ENCODE data around the gene PCBP3.
A peak's percentile ranks its signal among the peaks of the same experiment; 100 is the strongest.

The PCBP3 gene

DNA sequence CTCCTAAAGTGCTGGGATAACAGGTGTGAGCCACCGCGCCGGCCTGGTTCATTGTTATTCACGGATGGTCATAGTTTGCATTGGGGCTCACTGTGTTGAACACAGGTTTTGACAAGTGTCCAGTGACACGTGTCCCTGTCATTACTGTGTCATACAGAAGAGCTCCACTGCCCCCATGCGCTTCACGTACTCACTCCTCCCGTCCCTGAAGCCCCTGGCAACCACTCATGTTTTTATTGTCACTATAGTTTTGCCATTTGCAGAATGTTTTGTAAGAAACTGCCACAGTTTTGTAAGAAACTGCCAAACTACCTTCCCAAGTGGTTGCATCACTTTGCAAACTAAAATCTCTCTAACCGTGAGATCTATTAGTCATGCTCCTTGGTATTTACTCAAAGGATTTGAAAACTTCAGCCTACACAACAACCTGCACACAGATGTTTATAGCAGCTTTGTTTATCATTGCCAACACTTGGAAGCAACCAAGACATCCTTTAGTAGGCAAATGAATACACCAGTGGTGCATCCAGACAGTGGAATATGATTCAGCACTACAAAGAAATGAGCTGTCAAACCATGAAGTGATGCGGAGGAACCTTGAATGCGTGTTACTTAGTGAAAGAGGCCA, 174.9 kb downstream of the PCBP3 start:
- no peak for TF ChIP-seq TAF1 (IDR thresholded peaks at IDR 0.05; ENCODE audit: borderline replicate concordance, low read depth, low read length)
- no peak for TF ChIP-seq POLR2A (IDR thresholded peaks at IDR 0.05; ENCODE audit: low read depth, low read length)
- no peak for TF ChIP-seq POLR2AphosphoS5 (IDR thresholded peaks at IDR 0.05; ENCODE audit: low read depth, low read length)
- FAIRE-seq: peak; percentile 27
- no peak for DNase-seq (ENCODE audit: insufficient read length)

- DNase-seq (ENCODE audit: insufficient read length) (no peak), FAIRE-seq (peak; percentile 78)
- TF ChIP-seq TAF1 (IDR thresholded peaks at IDR 0.05; ENCODE audit: borderline replicate concordance, low read depth, low read length) (no peak), POLR2AphosphoS5 (IDR thresholded peaks at IDR 0.05; ENCODE audit: low read depth, low read length) (no peak), POLR2A (IDR thresholded peaks at IDR 0.05; ENCODE audit: low read depth, low read length) (no peak)
Observed at GRCh38 chr21:45818904-45819285, 175.4 kb downstream of the PCBP3 start.

- FAIRE-seq: peak; percentile 38
- DNase-seq (ENCODE audit: insufficient read length): no peak
- TF ChIP-seq POLR2AphosphoS5 (IDR thresholded peaks at IDR 0.05; ENCODE audit: low read depth, low read length): no peak
- TF ChIP-seq TAF1 (IDR thresholded peaks at IDR 0.05; ENCODE audit: borderline replicate concordance, low read depth, low read length): no peak
- no peak for TF ChIP-seq POLR2A (IDR thresholded peaks at IDR 0.05; ENCODE audit: low read depth, low read length)
Observed at GRCh38 chr21:45819478-45820170, 176.1 kb downstream of the PCBP3 start.

DNA sequence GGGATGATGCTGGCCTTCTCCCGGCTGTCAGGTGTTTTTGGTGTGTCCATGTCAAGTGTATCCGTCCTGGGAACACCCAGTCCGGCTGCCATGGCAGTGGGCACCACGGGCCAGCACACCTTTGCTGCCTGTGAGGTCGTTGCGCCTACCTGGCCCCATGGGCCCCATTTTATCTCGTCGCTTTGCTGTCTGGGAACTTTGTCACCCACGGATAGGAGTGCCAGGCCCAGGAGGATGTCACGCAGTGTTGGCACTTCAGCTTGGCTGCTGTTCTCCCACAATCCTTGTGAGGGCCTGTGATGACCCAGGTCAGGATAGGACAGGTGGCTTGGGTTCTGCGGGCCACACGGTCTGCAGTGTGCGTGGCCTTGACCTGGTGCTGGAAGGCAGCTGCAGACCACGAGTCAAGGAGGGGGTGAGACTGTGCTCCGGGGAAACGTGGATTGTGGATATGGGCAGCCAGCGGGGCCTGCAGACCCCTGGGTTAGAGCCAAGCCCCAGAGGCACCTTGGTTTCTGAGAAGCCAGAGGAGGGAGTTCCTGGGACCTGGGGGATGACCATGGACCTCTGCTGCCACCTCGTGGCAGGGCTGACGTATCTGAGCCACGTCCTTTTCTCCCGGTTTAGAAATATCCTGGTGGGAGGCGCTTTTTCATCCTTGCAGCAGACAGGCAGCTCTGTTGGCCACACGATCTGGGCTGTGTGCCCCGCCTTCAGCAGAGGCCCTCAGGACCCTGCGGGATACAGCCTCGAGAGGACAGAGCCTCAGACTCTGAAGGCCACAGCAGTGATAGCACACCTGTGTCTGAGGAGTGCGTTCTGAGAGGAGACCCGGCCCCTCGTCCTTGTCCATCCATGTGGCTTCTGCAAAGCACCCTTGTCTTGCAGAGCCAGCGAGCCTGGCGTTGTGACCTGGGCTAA, 176.9 kb downstream of the PCBP3 start:
- FAIRE-seq (peak; percentile 88), DNase-seq (ENCODE audit: insufficient read length) (peak; percentile 88)
- TF ChIP-seq TAF1 (IDR thresholded peaks at IDR 0.05; ENCODE audit: borderline replicate concordance, low read depth, low read length) (no peak), POLR2A (IDR thresholded peaks at IDR 0.05; ENCODE audit: low read depth, low read length) (no peak), POLR2AphosphoS5 (IDR thresholded peaks at IDR 0.05; ENCODE audit: low read depth, low read length) (no peak)

DNA sequence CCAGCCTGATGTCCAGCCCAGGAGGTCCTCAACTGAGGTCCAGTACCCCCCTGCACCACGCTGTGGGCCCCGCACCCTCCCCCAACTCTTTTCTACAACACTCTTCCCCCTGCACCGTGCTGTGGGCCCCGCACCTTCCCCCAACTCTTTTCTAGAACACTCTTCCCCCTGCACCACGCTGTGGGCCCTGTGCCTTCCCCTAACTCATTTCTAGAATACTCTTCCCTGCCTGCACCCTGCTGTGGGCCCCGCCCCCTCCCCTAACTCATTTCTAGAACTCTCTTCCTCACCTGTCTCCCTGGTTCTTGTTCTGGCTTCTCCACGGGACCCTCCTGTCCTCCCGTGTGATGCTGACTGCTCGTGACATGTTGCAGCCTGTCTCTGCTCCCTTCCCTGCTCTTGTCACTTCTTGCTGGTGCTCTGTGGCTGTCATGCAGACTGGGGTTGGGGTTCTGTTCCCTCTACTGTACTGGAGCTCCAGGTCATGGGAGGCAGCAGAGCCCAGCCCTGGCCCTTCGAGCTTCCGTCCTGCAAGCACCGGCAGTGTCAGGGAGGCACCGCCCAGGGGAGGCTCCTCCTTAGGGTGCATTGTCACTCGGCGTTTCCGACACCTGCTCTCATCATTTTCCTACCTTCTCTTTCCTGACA, 177.9 kb downstream of the PCBP3 start:
- FAIRE-seq (no peak), DNase-seq (ENCODE audit: insufficient read length) (no peak)
- TF ChIP-seq TAF1 (IDR thresholded peaks at IDR 0.05; ENCODE audit: borderline replicate concordance, low read depth, low read length) (no peak), POLR2A (IDR thresholded peaks at IDR 0.05; ENCODE audit: low read depth, low read length) (no peak), POLR2AphosphoS5 (IDR thresholded peaks at IDR 0.05; ENCODE audit: low read depth, low read length) (no peak)

GRCh38 chr21:45821998-45822397, 178.5 kb downstream of the PCBP3 start:
- DNase-seq (ENCODE audit: insufficient read length) (no peak), FAIRE-seq (no peak)
- no peak for TF ChIP-seq POLR2AphosphoS5 (IDR thresholded peaks at IDR 0.05; ENCODE audit: low read depth, low read length)
- TF ChIP-seq POLR2A (IDR thresholded peaks at IDR 0.05; ENCODE audit: low read depth, low read length): no peak
- TF ChIP-seq TAF1 (IDR thresholded peaks at IDR 0.05; ENCODE audit: borderline replicate concordance, low read depth, low read length): no peak

GRCh38 chr21:45822429-45823099, 179.0 kb downstream of the PCBP3 start:
- DNase-seq (ENCODE audit: insufficient read length) (no peak), FAIRE-seq (no peak)
- TF ChIP-seq POLR2AphosphoS5 (IDR thresholded peaks at IDR 0.05; ENCODE audit: low read depth, low read length) (no peak), POLR2A (IDR thresholded peaks at IDR 0.05; ENCODE audit: low read depth, low read length) (no peak), TAF1 (IDR thresholded peaks at IDR 0.05; ENCODE audit: borderline replicate concordance, low read depth, low read length) (no peak)

GRCh38 chr21:45823100-45823681, 179.7 kb downstream of the PCBP3 start:
- DNase-seq (ENCODE audit: insufficient read length) (no peak), FAIRE-seq (no peak)
- no peak for TF ChIP-seq TAF1 (IDR thresholded peaks at IDR 0.05; ENCODE audit: borderline replicate concordance, low read depth, low read length)
- TF ChIP-seq POLR2AphosphoS5 (IDR thresholded peaks at IDR 0.05; ENCODE audit: low read depth, low read length): no peak
- TF ChIP-seq POLR2A (IDR thresholded peaks at IDR 0.05; ENCODE audit: low read depth, low read length): no peak

DNA sequence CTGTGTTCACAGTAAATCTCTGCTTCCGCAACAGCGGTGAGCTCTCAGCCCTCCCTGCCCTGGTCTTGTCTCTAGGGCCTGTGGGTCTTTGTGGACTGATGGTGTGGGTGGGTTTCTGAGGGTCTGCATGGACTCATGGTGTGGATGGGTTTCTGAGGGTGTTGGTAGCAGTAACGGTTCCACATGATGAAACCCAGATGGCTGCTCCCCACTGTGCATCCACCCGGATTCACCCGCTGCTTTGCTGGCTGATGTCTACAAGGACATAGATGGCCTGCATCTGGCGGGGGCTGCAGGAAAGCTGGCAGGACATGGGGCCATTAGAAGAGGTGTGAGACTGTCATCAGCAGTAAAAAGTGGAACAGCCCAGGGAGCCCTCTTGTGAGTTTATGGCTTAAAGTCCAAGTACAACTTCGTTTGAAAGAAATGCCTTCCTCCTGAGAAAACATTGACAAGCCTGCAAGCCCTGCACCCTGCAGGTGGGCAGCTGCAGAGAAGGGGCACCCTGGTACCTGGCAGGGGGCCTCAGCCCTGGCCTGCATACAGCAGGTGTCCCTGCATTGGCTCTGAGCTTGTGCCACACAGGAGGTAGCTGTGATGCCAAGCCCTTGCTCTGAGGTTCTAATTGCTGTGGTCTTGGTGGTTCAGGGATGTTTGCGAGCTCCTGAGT, 181.2 kb downstream of the PCBP3 start:
- DNase-seq (ENCODE audit: insufficient read length): no peak
- no peak for FAIRE-seq
- TF ChIP-seq POLR2A (IDR thresholded peaks at IDR 0.05; ENCODE audit: low read depth, low read length) (no peak), TAF1 (IDR thresholded peaks at IDR 0.05; ENCODE audit: borderline replicate concordance, low read depth, low read length) (no peak), POLR2AphosphoS5 (IDR thresholded peaks at IDR 0.05; ENCODE audit: low read depth, low read length) (no peak)

GRCh38 chr21:45825219-45825618, 181.7 kb downstream of the PCBP3 start:
- FAIRE-seq: no peak
- DNase-seq (ENCODE audit: insufficient read length): no peak
- TF ChIP-seq POLR2A (IDR thresholded peaks at IDR 0.05; ENCODE audit: low read depth, low read length) (no peak), TAF1 (IDR thresholded peaks at IDR 0.05; ENCODE audit: borderline replicate concordance, low read depth, low read length) (no peak), POLR2AphosphoS5 (IDR thresholded peaks at IDR 0.05; ENCODE audit: low read depth, low read length) (no peak)
